GM18951 (cell line): Measurements from ENCODE around the gene SLC10A1.

ENCODE experiments used
- POLR2A ChIP-seq: IDR thresholded peaks from 4 replicates; pipeline ENCODE4 v1.6.1; 2011; ENCODE audit warnings: mild to moderate bottlenecking; ENCODE audit not compliant: insufficient read length, insufficient read depth; ENCODE audit errors: extremely low read depth
- in situ Hi-C: fragments of 300-500 bp; cut with MboI; formaldehyde crosslinking; loops from one replicate; pipeline ENCODE4 v1.12.0; 2022; ENCODE audit warnings: low sequenced_read_pairs, mixed read lengths, inconsistent platforms; ENCODE audit not compliant: unreplicated experiment

Gene SLC10A1

DNA sequence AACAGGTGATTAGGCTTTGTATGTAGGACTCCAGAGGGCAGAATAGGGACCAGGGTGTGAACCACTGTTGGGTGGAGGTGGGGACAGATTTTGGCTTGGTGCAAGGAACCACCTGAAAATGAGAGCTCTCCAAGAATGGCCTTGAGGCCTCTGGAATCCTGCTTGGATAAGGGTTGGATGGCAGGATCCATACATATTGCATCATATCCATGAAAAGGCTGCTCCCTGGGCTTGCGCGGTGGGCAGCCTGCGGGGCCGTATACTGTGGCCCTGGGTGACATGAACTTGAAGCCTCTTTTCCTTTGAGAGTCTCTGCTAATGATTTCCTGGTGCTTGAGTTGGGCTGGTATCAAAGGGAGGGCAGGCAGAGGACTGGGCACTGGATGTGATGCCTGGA lies 1.3 kb upstream of the SLC10A1 start:
- in situ Hi-C loops = no loop called here
- TF ChIP-seq POLR2A = no peak

DNA sequence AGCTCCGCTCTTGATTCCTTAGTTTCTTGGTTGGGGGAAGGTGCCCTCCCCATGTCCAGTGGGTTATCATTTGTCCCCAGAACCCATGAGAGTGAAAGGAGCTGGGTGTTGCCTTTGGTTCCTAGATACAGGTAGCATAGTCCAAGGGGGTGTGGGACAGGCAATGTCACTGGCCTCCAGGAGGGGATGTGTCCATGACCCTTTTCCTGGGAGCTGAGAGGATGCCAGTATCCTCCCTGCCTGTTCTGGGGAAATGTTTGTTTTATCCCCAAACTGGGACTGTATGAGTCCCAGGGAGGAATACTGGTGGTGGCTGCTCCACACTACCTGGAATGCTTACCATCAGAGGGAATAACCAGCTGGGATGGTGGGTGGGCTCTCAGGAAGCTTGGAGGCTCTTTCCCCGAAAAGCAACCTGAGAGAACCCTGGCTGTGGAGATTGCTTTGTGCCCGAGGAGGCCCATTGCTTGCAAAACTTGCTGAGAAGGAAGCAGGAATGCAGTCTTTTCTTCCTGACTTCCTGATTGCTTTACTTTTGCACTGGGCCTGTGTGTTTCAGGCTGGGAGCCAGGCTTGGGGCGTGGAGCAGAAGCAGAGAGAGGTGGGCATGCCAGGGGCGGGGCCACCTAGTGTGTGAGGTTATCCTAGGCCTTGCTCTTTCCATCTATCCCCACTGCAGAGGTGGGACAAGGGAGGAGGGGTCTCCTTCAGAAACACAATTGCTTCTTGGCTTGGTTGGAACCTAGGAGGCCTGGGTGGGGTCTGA lies 715 bp upstream of the SLC10A1 start:
- in situ Hi-C loops = no loop called here
- TF ChIP-seq POLR2A = no peak

DNA sequence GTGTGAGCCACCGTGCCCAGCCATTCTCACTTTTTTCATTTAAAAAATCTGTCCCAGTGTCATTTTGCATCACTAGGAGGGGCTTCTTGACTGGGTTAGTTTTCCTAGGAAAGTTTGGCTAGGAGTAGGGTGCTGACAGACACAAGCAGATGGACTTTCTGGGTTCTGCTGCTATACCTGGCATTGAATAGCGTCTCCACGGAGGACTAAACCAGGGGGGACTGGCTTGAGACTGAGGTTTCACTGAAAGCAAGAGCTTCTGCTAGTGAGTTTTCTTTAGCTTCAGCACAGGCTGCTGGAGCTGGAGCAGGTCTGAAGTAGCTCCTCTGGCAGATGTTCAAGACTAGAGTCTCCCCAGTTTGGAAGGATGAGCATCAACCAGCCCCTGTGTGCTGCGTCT lies 1.4 kb downstream of the SLC10A1 start:
- in situ Hi-C loops = no loop called here
- TF ChIP-seq POLR2A = no peak

DNA sequence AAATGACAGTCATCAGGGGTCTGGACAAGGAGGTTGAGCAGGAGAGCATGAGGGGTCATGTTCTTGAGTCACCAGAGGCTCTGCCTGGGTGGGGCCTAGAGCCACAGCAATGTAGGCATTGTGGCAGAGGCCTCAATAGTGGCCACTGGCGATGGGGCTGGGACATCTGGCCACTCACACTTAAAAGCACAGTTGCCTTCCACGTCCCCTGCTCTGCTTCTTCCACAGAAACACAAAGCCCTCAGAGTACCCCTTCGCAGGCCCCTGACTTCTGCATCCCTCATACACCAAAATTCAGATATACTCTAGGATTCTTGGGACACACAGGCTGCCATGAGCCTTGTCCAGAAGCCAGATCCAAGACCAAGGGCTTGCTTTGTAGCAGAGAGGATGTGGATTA lies 2.2 kb downstream of the SLC10A1 start:
- no peak for TF ChIP-seq POLR2A
- in situ Hi-C loops = no loop called here

DNA sequence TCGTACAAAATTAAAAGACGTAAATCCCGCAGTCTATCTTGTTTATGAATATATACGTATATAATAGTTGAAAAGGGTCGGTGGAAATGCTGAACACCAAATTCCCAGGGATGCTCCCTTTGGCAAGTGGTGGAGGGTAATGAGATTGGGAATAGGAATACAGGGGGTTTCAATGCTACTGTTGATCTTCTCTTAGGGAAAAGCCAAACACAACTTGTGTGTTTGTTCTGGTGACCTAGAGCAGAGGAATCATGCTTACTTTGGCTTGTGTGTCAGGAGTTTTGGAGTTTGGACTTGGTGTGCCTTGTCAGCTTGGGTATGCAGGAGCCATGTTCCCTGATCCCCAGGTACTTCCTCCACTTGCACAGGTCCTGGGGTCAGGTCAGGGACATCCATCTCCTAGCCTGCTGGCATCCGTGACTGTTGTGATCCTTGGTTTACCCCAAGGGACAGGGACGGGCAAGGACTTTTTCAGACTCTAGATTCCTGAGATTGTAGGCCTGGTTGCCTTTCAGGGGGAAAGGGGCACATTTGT lies 4.1 kb downstream of the SLC10A1 start:
- in situ Hi-C loops = no loop called here
- TF ChIP-seq POLR2A = no peak

DNA sequence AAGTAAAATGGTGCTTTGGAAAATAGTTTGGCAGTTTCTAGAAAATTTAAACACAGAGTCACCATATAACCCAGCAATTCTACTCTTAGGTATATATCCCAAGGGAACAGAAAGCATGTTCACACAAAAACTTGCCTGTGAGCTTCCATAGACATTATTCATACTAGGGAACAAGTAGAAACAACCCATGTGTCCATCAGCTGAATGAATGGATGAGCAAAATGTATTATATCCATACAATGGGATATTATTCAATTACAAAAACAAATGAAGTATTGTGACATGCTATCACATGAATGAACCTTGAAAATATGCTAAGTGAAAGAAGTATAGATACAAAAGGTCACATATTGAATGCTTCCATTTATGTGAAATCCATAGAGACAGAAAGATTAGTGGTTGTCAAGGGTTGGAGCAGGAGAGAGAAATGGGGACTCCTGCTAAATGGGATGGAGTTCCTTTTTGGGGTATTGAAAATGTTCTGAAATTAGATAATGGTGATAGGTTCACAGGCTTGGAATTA lies 7.9 kb downstream of the SLC10A1 start:
- in situ Hi-C loops = no loop called here
- no peak for TF ChIP-seq POLR2A

DNA sequence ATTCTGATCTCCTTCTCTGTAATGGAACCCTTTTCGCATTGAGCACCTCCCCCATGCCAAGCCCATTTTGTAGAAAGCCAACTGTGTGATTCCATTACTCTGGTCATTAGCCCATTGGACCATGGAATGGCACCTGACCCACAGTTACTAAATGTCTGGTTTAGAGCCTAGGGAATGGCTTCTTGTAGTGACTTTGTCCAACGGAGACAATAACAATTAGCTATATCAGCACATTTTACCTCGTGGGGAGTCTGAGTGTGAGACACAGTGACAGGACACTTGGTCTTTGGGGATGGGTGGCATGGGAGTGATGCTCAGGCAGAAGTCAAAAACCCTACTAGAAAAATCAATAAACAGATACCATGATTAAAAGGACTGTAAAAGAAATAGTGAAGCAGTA lies 10.4 kb downstream of the SLC10A1 start:
- no peak for TF ChIP-seq POLR2A
- in situ Hi-C loops = no loop called here

DNA sequence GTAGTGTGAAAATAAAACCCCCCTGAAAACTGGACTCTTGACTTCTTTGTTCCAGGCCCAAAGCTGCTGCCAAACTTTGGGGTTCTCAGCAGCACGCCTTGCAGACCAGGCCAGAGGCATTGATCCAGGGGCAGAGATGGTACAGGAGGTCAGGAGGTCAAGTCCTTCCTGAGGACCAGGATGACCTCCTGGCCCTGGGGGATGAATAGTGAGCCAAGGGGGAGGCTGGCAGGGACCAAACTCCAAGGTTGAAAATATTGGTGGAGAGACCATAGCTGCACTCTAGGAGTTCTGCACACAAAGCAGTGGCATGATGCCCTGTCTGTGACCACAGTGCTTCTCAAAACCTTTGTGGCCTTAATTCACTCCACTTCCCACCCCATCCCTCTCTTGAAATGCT lies 12.1 kb downstream of the SLC10A1 start:
- in situ Hi-C loops = no loop called here

DNA sequence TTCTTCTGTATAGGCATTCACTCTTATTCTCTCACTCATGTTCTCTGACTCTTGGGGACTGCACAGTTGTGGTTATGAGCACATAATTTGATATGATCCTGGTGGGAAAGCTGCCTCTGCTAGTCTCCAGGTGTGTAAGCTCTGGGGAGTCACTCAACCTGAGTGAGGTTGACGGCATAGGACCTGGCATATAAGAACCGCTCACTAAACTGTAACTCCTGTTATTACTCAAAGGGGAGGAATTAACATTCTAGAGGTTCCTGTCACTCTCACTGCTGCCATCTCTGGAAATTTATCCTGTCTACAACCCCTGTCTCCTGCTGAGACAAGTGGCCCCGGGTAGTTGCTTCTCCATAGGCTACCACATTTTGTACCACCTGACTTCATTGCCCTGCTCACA lies 16.1 kb downstream of the SLC10A1 start:
- in situ Hi-C loops = no loop called here
- no peak for TF ChIP-seq POLR2A

More for the DNA sequence above, 12.1 kb downstream of the SLC10A1 start:
- TF ChIP-seq POLR2A = no peak

DNA sequence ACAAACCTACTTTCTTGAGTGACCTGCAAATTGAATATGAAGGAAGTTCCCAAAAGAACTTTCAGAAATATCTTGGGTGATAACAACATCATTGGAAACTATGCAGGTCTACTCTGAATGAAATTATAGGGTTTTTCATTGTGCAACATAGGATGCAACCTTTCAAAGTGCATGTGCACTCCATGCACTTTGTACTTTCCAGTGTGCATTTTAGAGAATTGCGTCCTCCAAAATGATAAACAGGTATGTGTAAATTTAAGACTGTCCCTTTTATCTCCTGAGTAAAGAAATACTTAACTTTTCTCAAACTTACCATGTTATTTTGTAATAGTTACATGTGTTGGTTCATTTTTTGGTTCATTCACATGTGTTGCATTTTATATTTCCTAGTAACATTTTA lies 16.9 kb downstream of the SLC10A1 start:
- TF ChIP-seq POLR2A = no peak
- in situ Hi-C loops = no loop called here

DNA sequence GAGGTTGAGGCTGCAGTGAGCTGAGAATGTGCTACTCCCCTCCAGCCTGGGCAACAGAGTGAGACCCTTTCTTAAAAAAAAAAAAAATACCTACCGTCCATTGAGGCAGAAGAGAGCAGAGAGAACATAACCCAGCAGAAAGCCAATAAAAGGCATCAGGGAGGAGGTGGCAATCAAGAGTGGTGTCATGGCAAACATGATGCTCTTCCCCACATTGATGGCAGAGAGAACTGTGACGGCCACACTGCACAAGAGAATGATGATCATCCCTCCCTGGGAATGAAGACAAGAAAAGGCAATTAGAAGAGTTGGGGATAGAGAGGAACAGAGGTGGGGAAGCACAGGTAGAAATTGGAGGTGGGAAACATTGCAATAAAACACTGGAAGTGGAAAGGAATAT lies 18.0 kb downstream of the SLC10A1 start:
- TF ChIP-seq POLR2A = no peak
- in situ Hi-C loops = no loop called here

DNA sequence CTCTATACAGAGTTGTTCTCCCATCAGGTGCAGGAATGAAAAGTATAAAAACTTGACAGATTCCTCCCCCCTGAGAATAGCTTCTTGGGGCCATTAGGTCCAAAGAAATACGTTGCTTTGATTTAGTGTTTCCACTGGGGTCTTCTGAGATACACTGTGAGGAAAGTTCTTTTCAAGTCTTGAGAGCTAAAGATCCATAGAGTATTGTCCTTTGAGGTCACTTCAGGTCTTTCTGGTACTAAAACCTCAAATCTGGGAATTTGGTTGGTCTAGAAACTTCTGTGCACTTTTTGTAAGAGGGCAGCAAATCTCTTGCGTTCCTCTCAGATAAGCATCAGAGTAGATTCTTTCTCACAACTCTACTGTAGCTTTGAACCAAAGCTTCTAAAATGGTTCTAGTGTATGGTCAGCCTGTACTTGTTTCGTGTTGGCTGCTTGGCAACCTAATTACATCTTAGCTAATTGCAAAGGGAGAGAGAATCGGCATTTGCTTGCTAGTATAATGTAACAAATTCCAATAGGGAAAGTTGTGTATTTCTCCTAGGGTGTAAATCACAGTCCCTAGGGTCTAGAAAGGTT lies 20.1 kb downstream of the SLC10A1 start:
- no peak for TF ChIP-seq POLR2A
- in situ Hi-C loops = no loop called here

DNA sequence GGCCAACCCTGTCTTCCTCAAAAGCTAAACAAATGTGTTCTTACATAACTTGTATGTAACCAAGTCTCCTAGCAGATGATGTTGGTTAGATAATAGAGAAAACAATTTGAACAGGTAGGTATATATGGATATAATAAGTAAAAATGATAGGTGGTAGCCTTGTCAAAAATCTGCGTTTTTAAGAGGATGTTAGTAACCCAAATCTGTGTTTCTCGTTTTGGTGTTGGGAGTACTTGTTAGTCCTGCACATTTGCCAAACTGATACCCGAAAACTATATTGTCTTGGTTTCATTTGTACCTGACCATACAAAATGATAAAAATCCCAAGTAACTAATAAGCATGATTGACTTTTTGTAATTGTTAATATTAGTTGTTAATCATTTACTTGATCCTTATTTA lies 22.0 kb downstream of the SLC10A1 start:
- in situ Hi-C loops = no loop called here
- TF ChIP-seq POLR2A = no peak
